T-helper 17 cell (primary cell): ENCODE measurements around the gene COL4A2. TPM values are rescaled to one million over a fixed set of nuclear protein-coding genes. Genes with fewer than 3 reads are reported as not detected.

Source experiments
- ATAC-seq: fragments of 150-1000 bp; cut with Tn5 transposase; 2 replicates; pipeline ENCODE4 v1.10.0; 2021; ENCODE audit warnings: mild to moderate bottlenecking, moderate library complexity
- DNase-seq, 3 donors: peaks; one replicate each; pipeline versions ENCODE4 v3.0.0 to v3.0.0-alpha.2; 2020 to 2021
- H3K9me3 ChIP-seq: one replicate; pipeline ENCODE4 v1.7.0; 2013; ENCODE audit warnings: low read length, mild to moderate bottlenecking; ENCODE audit not compliant: control insufficient read depth, poor library complexity, severe bottlenecking
- H3K27ac Mint-ChIP-seq: one replicate; pipeline ENCODE4 v1.8.0; 2022; ENCODE audit warnings: mild to moderate bottlenecking, moderate library complexity, mixed read lengths
- H3K27me3 Mint-ChIP-seq: one replicate; pipeline ENCODE4 v1.8.0; 2022; ENCODE audit warnings: mixed read lengths
- H3K36me3 Mint-ChIP-seq: one replicate; pipeline ENCODE4 v1.8.0; 2022; ENCODE audit warnings: low read depth, mixed read lengths
- H3K4me1 Mint-ChIP-seq: one replicate; pipeline ENCODE4 v1.8.0; 2022; ENCODE audit warnings: mild to moderate bottlenecking, mixed read lengths
- H3K4me3 Mint-ChIP-seq: one replicate; pipeline ENCODE4 v1.8.0; 2022; ENCODE audit warnings: mild to moderate bottlenecking, moderate library complexity, mixed read lengths
- total RNA-seq, 4 donors: library from RNA in 2 of 4; stranded (reverse) in 2 of 4; gene quantifications; one replicate each; pipeline ENCODE4 v1.2.3 and lab custom pipeline; 2022 to 2026

COL4A2 gene
- total RNA-seq, 2 donors from 2014 or later: 0.07 to 1.9 TPM

- no peak overlapping the region for H3K4me3 Mint-ChIP-seq
- no peak for DNase-seq
- H3K27me3 Mint-ChIP-seq: peaks cover 47% of the 10 kb centered on the region
- ATAC-seq: no peak
- no peaks in the 10 kb centered on the region for H3K9me3 ChIP-seq
- no peaks in the 10 kb centered on the region for H3K36me3 Mint-ChIP-seq
- no peak overlapping the region for H3K27ac Mint-ChIP-seq
- H3K4me1 Mint-ChIP-seq: no peaks in the 10 kb centered on the region
These were observed 165.9 kb downstream of the COL4A2 start for GRCh38 chr13:110472904-110473563.

DNA sequence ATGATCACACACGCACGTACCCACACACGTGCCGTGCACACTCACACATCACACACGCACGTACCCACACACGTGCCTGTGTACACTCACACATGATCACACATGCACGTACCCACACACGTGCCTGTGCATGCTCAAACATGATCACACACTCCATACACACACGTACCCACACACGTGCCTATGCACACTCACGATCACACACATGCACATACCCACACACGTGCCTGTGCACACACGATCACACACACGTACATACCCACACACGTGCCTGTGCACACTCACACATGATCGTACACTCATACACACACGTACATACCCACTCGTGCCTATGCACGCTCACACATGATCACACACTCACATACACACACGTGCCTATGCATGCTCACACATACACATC is 167.6 kb downstream of the COL4A2 start:
- no peak for DNase-seq
- no peaks in the 10 kb centered on the region for H3K36me3 Mint-ChIP-seq
- H3K4me3 Mint-ChIP-seq: no peak overlapping the region
- ATAC-seq: no peak
- H3K9me3 ChIP-seq: no peaks in the 10 kb centered on the region
- H3K27me3 Mint-ChIP-seq: peaks cover 51% of the 10 kb centered on the region
- H3K27ac Mint-ChIP-seq: no peak overlapping the region
- H3K4me1 Mint-ChIP-seq: peaks cover 2% of the 10 kb centered on the region

GRCh38 chr13:110475117-110475516 is 168.0 kb downstream of the COL4A2 start:
- no peak overlapping the region for H3K4me3 Mint-ChIP-seq
- H3K9me3 ChIP-seq: no peaks in the 10 kb centered on the region
- no peak overlapping the region for H3K27ac Mint-ChIP-seq
- H3K27me3 Mint-ChIP-seq: peaks cover 51% of the 10 kb centered on the region
- no peak for ATAC-seq
- no peak for DNase-seq
- peaks cover 2% of the 10 kb centered on the region for H3K4me1 Mint-ChIP-seq
- no peaks in the 10 kb centered on the region for H3K36me3 Mint-ChIP-seq

- H3K4me3 Mint-ChIP-seq: no peak overlapping the region
- peaks cover 2% of the 10 kb centered on the region for H3K4me1 Mint-ChIP-seq
- ATAC-seq: no peak
- H3K27me3 Mint-ChIP-seq: peaks cover 47% of the 10 kb centered on the region
- no peak for DNase-seq
- H3K9me3 ChIP-seq: no peaks in the 10 kb centered on the region
- H3K27ac Mint-ChIP-seq: no peak overlapping the region
- no peaks in the 10 kb centered on the region for H3K36me3 Mint-ChIP-seq
These were observed 168.6 kb downstream of the COL4A2 start for GRCh38 chr13:110475550-110476219.

- DNase-seq (no peak), ATAC-seq (no peak)
- Mint-ChIP-seq H3K4me1 (peaks cover 2% of the 10 kb centered on the region), H3K36me3 (no peaks in the 10 kb centered on the region), H3K4me3 (no peak overlapping the region), H3K27ac (no peak overlapping the region), H3K27me3 (peaks cover 41% of the 10 kb centered on the region)
- no peaks in the 10 kb centered on the region for H3K9me3 ChIP-seq
These were observed 169.1 kb downstream of the COL4A2 start for GRCh38 chr13:110476220-110476617.

GRCh38 chr13:110477706-110478245 is 170.7 kb downstream of the COL4A2 start:
- DNase-seq (no peak), ATAC-seq (no peak)
- Mint-ChIP-seq H3K27ac (no peak overlapping the region), H3K4me3 (no peak overlapping the region), H3K36me3 (no peaks in the 10 kb centered on the region), H3K27me3 (peaks cover 30% of the 10 kb centered on the region), H3K4me1 (peaks cover 2% of the 10 kb centered on the region)
- no peaks in the 10 kb centered on the region for H3K9me3 ChIP-seq

DNA sequence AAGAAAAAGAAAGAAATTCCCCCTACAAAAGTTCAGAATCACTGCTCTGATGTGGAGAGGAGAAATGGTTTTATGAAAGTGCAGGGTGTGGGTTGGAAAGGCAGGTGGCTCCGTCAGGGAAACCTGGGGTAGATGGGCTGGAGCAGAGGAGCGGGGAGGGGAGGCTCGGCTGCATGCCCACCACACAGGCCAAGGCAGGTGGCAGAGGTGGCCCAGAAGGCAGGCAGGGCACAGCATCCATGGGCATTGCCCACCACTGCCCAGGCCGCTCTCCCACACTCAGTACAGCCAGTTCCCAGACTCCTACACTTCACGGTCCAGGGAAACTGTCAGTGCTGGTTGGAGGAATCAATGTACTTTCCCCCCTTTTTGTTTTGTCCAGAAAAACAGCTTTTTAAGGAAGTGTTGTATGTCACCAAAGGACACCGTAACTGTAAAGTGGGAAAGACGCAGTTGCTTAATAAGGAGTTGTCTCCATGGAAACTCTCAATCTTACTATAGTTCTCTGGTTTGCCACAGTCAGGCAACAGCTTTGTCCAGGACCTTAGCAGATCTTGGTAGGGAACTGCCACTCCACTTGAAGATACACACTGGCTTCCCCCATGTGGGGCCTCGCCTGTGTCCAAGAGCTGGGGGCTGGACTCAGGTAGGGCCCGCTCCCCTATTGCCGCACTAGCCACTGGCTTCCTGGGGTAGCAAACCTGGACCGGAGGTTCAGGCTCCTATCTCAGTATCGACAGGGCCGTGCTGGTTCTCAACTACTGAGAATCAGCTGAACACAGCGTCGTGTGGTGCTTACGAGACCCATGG is 171.5 kb downstream of the COL4A2 start:
- Mint-ChIP-seq H3K4me1 (peaks cover 2% of the 10 kb centered on the region), H3K4me3 (no peak overlapping the region), H3K27me3 (peaks cover 38% of the 10 kb centered on the region), H3K27ac (no peak overlapping the region), H3K36me3 (no peaks in the 10 kb centered on the region)
- ATAC-seq (no peak), DNase-seq (no peak)
- no peaks in the 10 kb centered on the region for H3K9me3 ChIP-seq

GRCh38 chr13:110479215-110479545 is 172.1 kb downstream of the COL4A2 start:
- peaks cover 2% of the 10 kb centered on the region for H3K4me1 Mint-ChIP-seq
- H3K4me3 Mint-ChIP-seq: no peak overlapping the region
- H3K27me3 Mint-ChIP-seq: peaks cover 40% of the 10 kb centered on the region
- H3K9me3 ChIP-seq: no peaks in the 10 kb centered on the region
- DNase-seq (no peak), ATAC-seq (no peak)
- no peaks in the 10 kb centered on the region for H3K36me3 Mint-ChIP-seq
- no peak overlapping the region for H3K27ac Mint-ChIP-seq

- peaks cover 2% of the 10 kb centered on the region for H3K4me1 Mint-ChIP-seq
- H3K27me3 Mint-ChIP-seq: peaks cover 45% of the 10 kb centered on the region
- ATAC-seq (no peak), DNase-seq (no peak)
- H3K27ac Mint-ChIP-seq: no peak overlapping the region
- H3K36me3 Mint-ChIP-seq: no peaks in the 10 kb centered on the region
- H3K9me3 ChIP-seq: no peaks in the 10 kb centered on the region
- no peak overlapping the region for H3K4me3 Mint-ChIP-seq
These were observed 172.6 kb downstream of the COL4A2 start for GRCh38 chr13:110479648-110480047.

GRCh38 chr13:110480161-110480560 is 173.1 kb downstream of the COL4A2 start:
- H3K4me1 Mint-ChIP-seq: peaks cover 2% of the 10 kb centered on the region
- no peak for DNase-seq
- no peaks in the 10 kb centered on the region for H3K9me3 ChIP-seq
- ATAC-seq: no peak
- no peak overlapping the region for H3K27ac Mint-ChIP-seq
- peaks cover 46% of the 10 kb centered on the region for H3K27me3 Mint-ChIP-seq
- no peak overlapping the region for H3K4me3 Mint-ChIP-seq
- no peaks in the 10 kb centered on the region for H3K36me3 Mint-ChIP-seq

- Mint-ChIP-seq H3K36me3 (no peaks in the 10 kb centered on the region), H3K27ac (no peak overlapping the region), H3K27me3 (peaks cover 31% of the 10 kb centered on the region), H3K4me1 (no peaks in the 10 kb centered on the region), H3K4me3 (no peak overlapping the region)
- H3K9me3 ChIP-seq: no peaks in the 10 kb centered on the region
- DNase-seq (no peak), ATAC-seq (no peak)
These were observed 176.4 kb downstream of the COL4A2 start for GRCh38 chr13:110483386-110483968.

GRCh38 chr13:110484290-110485048 is 177.4 kb downstream of the COL4A2 start:
- no peak for ATAC-seq
- no peaks in the 10 kb centered on the region for H3K9me3 ChIP-seq
- no peak overlapping the region for H3K4me3 Mint-ChIP-seq
- no peak for DNase-seq
- H3K4me1 Mint-ChIP-seq: no peaks in the 10 kb centered on the region
- H3K36me3 Mint-ChIP-seq: no peaks in the 10 kb centered on the region
- H3K27me3 Mint-ChIP-seq: peaks cover 24% of the 10 kb centered on the region
- no peak overlapping the region for H3K27ac Mint-ChIP-seq
